ENCODE data around the gene ODF2.

ODF2 gene

GRCh38 chr9:128456613-128457061, 831 bp downstream of the ODF2 start:
- POLR2A ChIA-PET (ENCODE audit: low non-redundant PET): no interaction called here
- CTCF ChIA-PET: no interaction called here

GRCh38 chr9:128457207-128457606, 1.4 kb downstream of the ODF2 start:
- no peak for DNase-seq (ENCODE audit: low spot score)
- peak overlapping the region; percentile 91 for H3K27ac ChIP-seq
- POLR2A ChIA-PET (ENCODE audit: low non-redundant PET): no interaction called here
- no peak for TF ChIP-seq CTCF (conservative IDR thresholded peaks at IDR 0.05; ENCODE audit: low read depth)
- CTCF ChIA-PET: no interaction called here

More at GRCh38 chr9:128456613-128457061, 831 bp downstream of the ODF2 start:
- DNase-seq (ENCODE audit: low spot score): peak; percentile 96
- TF ChIP-seq CTCF (conservative IDR thresholded peaks at IDR 0.05; ENCODE audit: low read depth): no peak
- H3K27ac ChIP-seq: peak overlapping the region; percentile 91

- ChIA-PET CTCF (interaction anchor here (2.9 kb wide), 1 partner anchor 21 kb away, joined by 10 read pairs; no protein-coding TSS in a partner anchor), POLR2A (ENCODE audit: low non-redundant PET) (no interaction called here)
- TF ChIP-seq CTCF (conservative IDR thresholded peaks at IDR 0.05; ENCODE audit: low read depth): no peak
- DNase-seq (ENCODE audit: low spot score): no peak
- H3K27ac ChIP-seq: peak overlapping the region; percentile 12
These were observed 3.2 kb downstream of the ODF2 start for GRCh38 chr9:128459011-128459410.

- ChIA-PET POLR2A (ENCODE audit: low non-redundant PET) (no interaction called here), CTCF (interaction anchor here (1.1 kb wide), 1 partner anchor 30 kb away, joined by 3 read pairs; no protein-coding TSS in a partner anchor)
- peak overlapping the region; percentile 5; the same call in 1 of the 2 replicates for H3K27ac ChIP-seq
- DNase-seq (ENCODE audit: low spot score): no peak
- TF ChIP-seq CTCF (conservative IDR thresholded peaks at IDR 0.05; ENCODE audit: low read depth): no peak
These were observed 13.3 kb downstream of the ODF2 start for GRCh38 chr9:128469070-128469469.

- peak overlapping the region; percentile 32 for H3K27ac ChIP-seq
- DNase-seq (ENCODE audit: low spot score): no peak
- ChIA-PET POLR2A (ENCODE audit: low non-redundant PET) (no interaction called here), CTCF (no interaction called here)
- TF ChIP-seq CTCF (conservative IDR thresholded peaks at IDR 0.05; ENCODE audit: low read depth): no peak
These were observed 14.8 kb downstream of the ODF2 start for GRCh38 chr9:128470560-128470959.

GRCh38 chr9:128473104-128473503, 17.3 kb downstream of the ODF2 start:
- CTCF ChIA-PET: interaction anchor here (0.6 kb wide), 1 partner anchor 90 kb away, joined by 3 read pairs; no protein-coding TSS in a partner anchor
- POLR2A ChIA-PET (ENCODE audit: low non-redundant PET): no interaction called here
- no peak for DNase-seq (ENCODE audit: low spot score)

More at GRCh38 chr9:128473104-128473503, 17.3 kb downstream of the ODF2 start:
- H3K27ac ChIP-seq: peak overlapping the region; percentile 2; the same call in 1 of the 2 replicates
- no peak for TF ChIP-seq CTCF (conservative IDR thresholded peaks at IDR 0.05; ENCODE audit: low read depth)

Measured in RWPE1 (cell line).